Subcutaneous abdominal adipose tissue (tissue), 5 donors: ENCODE results near the gene CPED1.

ENCODE experiments used
- H3K27ac ChIP-seq: one replicate; pipeline ENCODE4 v1.7.0; 2013; ENCODE audit warnings: low read depth, mild to moderate bottlenecking, inconsistent platforms, low read length, moderate library complexity
- H3K27me3 ChIP-seq, 5 donors: one replicate each; pipeline ENCODE4 v1.7.0; 2013; ENCODE audit warnings: low read length in 5 of 5, inconsistent platforms in 1 of 5; ENCODE audit not compliant: control insufficient read depth in 5 of 5, insufficient read depth in 4 of 5
- H3K36me3 ChIP-seq, 5 donors: one replicate each; pipeline ENCODE4 v1.7.0; 2013; ENCODE audit warnings: low read length in 5 of 5; ENCODE audit not compliant: control insufficient read depth in 5 of 5, insufficient read depth in 5 of 5
- H3K4me1 ChIP-seq, 5 donors: one replicate each; pipeline ENCODE4 v1.7.0; 2013; ENCODE audit warnings: low read length in 5 of 5, mild to moderate bottlenecking in 3 of 5, moderate library complexity in 1 of 5; ENCODE audit not compliant: control insufficient read depth in 5 of 5, insufficient read depth in 5 of 5
- H3K4me3 ChIP-seq, 5 donors: one replicate each; pipeline ENCODE4 v1.7.0; 2013; ENCODE audit warnings: low read length in 5 of 5, low read depth in 1 of 5
- H3K9ac ChIP-seq, 5 donors: one replicate each; pipeline ENCODE4 v1.7.0; 2013; ENCODE audit warnings: low read length in 5 of 5, mild to moderate bottlenecking in 4 of 5, moderate library complexity in 3 of 5
- H3K9me3 ChIP-seq, 5 donors: one replicate each; pipeline ENCODE4 v1.7.0; 2013; ENCODE audit warnings: low read length in 5 of 5; ENCODE audit not compliant: control insufficient read depth in 5 of 5
- donor health status: healthy.
- donor health status: healthy.
- donor health status: healthy.
- donor health status: healthy.
- donor health status: healthy.

Gene CPED1

DNA sequence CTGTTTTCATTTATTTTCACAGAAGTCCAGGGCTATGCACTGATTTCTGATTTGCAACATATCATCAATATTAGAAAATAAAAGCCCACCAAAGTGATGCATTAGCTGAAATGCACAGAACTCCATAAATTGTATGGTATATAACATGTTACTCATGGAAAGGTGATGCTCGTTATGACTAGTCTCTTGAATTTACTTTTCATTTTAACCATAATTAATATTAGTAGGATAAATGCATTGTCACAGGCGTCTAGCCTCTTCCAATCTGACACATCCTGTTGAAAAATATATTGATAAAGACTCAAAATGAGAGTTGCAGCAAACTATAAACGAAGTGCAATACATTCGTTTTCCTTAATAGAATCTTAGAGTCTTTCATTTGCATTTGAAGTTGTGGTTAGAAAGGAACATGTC is 92.4 kb downstream of the CPED1 start:
- no peaks in the 10 kb centered on the region for H3K27me3 ChIP-seq
- H3K27ac ChIP-seq = no peak overlapping the region
- no peak overlapping the region for H3K9ac ChIP-seq
- peaks cover 0 to 5% (median 0%) of the 10 kb centered on the region in 5 donors for H3K36me3 ChIP-seq
- no peaks in the 10 kb centered on the region for H3K9me3 ChIP-seq
- peaks cover 3 to 57% (median 35%) of the 10 kb centered on the region in 5 donors for H3K4me1 ChIP-seq
- H3K4me3 ChIP-seq = no peak overlapping the region

- Histone ChIP-seq H3K36me3 (peaks cover 0 to 5% (median 0%) of the 10 kb centered on the region in 5 donors), H3K9ac (no peak overlapping the region), H3K27me3 (no peaks in the 10 kb centered on the region), H3K27ac (peak overlapping the region; percentile 53), H3K4me1 (peaks cover 3 to 58% (median 38%) of the 10 kb centered on the region in 5 donors), H3K4me3 (no peak overlapping the region), H3K9me3 (no peaks in the 10 kb centered on the region)
Observed at GRCh38 chr7:121081327-121081936, 92.9 kb downstream of the CPED1 start.

DNA sequence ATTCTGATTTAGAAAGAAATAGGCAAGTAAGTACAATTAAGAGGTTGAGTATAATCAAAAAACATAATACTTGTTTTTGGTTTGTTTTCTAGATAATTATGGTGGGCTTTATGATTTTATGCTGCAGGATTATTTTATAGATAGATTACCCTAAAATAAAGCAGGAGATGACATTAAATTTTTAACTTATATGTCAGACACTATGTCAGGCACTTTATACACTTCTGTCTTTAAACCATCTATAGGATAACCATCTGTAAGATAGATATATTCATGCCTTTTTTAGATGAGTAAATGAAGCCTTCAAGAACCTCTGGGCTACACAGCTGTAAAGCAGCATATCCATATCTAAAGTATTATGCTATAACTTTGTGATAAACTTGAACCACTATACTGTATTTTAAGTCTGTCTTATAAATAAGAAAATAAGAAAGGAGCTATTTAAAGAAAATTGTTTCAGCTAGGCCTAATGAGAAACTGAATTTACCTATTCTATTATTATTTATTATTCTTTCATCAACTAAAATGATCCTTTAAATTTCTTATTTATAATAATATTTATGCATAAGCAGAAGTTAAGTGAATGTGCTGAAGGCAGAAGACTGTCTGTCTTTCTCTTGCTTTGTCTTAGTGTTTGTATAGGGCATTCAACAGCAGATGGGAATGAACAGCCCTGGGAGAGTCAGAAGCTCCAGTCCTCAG is 94.0 kb downstream of the CPED1 start:
- Histone ChIP-seq H3K4me3 (no peak overlapping the region), H3K9ac (no peak overlapping the region), H3K27ac (peak overlapping the region; percentile 26), H3K36me3 (peaks cover 0 to 5% (median 0%) of the 10 kb centered on the region in 5 donors), H3K27me3 (no peaks in the 10 kb centered on the region), H3K9me3 (no peaks in the 10 kb centered on the region), H3K4me1 (peaks cover 3 to 55% (median 34%) of the 10 kb centered on the region in 5 donors)

GRCh38 chr7:121083138-121083789 is 94.8 kb downstream of the CPED1 start:
- Histone ChIP-seq H3K9me3 (no peaks in the 10 kb centered on the region), H3K4me1 (peaks cover 3 to 55% (median 34%) of the 10 kb centered on the region in 5 donors), H3K9ac (no peak overlapping the region), H3K27ac (peak overlapping the region; percentile 13), H3K36me3 (peaks cover 0 to 5% (median 0%) of the 10 kb centered on the region in 5 donors), H3K27me3 (no peaks in the 10 kb centered on the region), H3K4me3 (no peak overlapping the region)

DNA sequence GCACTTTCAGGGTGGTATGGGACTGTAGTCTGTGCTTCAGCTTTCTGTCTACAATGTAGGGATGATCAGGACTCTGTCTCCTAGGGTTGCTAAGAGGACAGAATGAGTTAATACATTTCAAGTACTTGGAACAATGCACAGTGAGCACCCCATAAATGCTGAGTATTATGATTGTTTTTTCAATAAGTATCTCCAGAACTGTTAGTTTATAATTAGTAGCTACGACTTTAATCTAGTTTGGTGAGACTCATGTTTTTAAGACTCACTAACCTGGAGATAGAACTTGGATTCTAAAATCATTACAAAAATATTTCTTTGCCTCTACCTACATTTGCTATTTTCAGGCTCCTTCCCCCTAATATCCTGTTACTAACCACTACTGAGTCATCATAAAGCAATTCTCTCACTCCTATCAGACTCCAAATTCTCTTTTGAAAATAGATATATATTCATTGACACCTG is 95.3 kb downstream of the CPED1 start:
- H3K9me3 ChIP-seq = no peaks in the 10 kb centered on the region
- H3K27me3 ChIP-seq = no peaks in the 10 kb centered on the region
- H3K9ac ChIP-seq = no peak overlapping the region
- H3K4me3 ChIP-seq = no peak overlapping the region
- peaks cover 3 to 55% (median 34%) of the 10 kb centered on the region in 5 donors for H3K4me1 ChIP-seq
- peak overlapping the region; percentile 13 for H3K27ac ChIP-seq
- H3K36me3 ChIP-seq = peaks cover 0 to 2% (median 0%) of the 10 kb centered on the region in 5 donors

DNA sequence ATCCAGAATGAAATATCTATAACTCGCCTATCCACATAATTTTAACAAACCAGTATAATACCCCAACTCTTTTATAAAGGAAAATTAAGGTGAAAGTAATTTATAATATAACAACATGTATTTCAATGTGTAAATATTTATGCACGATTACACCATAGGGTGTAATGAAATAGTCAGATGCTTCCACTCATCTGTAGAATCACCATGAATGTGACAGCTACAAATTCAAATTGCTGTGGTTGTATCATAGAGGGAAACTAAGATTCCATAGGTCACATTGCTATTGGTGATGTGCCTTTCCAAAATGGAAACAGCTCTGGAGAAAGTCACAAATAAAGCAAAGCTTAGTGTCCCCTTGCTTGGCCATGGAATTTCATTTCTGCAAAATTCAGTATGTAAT is 95.7 kb downstream of the CPED1 start:
- peak overlapping the region; percentile 87 for H3K27ac ChIP-seq
- H3K27me3 ChIP-seq = no peaks in the 10 kb centered on the region
- H3K4me1 ChIP-seq = peaks cover 3 to 52% (median 33%) of the 10 kb centered on the region in 5 donors
- no peak overlapping the region for H3K4me3 ChIP-seq
- H3K36me3 ChIP-seq = no peaks in the 10 kb centered on the region
- H3K9me3 ChIP-seq = no peaks in the 10 kb centered on the region
- H3K9ac ChIP-seq = no peak overlapping the region

DNA sequence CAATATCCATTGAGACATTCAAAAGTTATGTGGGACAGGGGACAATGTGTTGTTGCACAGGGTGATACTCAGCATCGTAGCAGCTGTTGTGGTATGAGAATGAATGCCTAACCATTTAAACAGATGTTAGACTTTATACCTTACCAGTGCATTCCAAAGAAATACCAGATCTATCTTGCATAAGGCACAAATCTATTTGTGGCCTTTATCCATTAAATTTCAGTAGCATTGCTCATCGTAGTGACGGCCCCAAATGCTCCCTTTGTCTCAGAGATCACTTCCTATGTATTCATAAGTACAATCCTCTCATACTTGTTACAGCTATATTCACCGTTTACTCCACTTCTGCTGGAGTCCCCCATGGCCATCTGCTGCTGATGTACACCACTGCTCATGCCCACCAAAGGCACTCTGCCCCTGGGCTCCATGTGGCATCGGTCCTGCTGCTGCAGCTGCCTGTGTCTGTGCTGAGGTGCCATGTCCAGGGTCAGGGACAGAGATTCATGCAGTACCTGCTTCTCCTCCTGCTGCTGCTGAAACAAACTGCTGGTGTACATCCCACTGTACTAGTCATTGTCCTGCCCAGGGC is 96.3 kb downstream of the CPED1 start:
- peak overlapping the region; percentile 87 for H3K27ac ChIP-seq
- H3K4me3 ChIP-seq = no peak overlapping the region
- no peak overlapping the region for H3K9ac ChIP-seq

DNA sequence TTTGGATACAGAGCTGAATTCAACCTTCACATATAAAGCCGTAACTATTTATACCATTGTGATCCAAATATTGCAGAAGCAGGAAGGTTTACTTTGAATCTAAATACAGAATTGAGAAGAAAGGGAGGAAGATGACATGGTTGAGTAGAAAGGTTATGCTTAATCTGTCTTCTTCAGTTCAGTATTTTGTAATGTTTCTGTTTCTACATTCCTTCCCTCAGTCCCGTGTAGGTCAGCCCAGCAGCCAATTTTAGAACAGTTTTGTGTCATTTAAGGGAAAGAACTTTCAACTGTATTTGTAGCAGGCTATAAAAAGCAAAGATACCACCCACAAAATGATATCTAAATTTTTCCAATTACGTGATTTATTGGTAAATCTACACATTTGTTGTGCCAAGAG is 97.4 kb downstream of the CPED1 start:
- Histone ChIP-seq H3K36me3 (no peaks in the 10 kb centered on the region), H3K4me3 (no peak overlapping the region), H3K9me3 (no peaks in the 10 kb centered on the region), H3K27ac (peak overlapping the region; percentile 87), H3K27me3 (no peaks in the 10 kb centered on the region), H3K4me1 (peaks cover 3 to 38% (median 30%) of the 10 kb centered on the region in 5 donors), H3K9ac (peak overlapping the region in 1 of 5 donors; percentile 43)

More for the DNA sequence above, 96.3 kb downstream of the CPED1 start:
- Histone ChIP-seq H3K4me1 (peaks cover 3 to 46% (median 30%) of the 10 kb centered on the region in 5 donors), H3K27me3 (no peaks in the 10 kb centered on the region), H3K9me3 (no peaks in the 10 kb centered on the region), H3K36me3 (no peaks in the 10 kb centered on the region)

DNA sequence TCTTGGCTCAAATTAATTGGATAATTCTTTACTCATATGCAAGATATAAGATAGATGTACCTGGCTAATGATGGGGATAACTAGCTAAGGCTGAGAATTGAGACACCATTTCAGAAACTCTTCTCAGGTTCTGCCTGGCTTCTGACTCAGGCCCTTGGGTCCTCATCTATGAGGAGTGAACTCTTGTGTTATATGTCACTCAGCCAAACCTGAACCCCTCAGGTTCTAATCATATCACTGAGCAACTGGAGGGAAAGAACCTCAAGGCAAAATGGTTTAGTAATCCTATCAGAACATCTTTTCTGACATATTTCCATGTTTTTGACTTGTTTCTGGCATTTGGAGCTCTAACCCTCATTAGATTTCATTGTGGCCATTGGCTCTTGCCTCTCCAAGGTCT is 100.4 kb downstream of the CPED1 start:
- Histone ChIP-seq H3K4me1 (peaks cover 3 to 31% (median 26%) of the 10 kb centered on the region in 5 donors), H3K36me3 (no peaks in the 10 kb centered on the region), H3K4me3 (no peak overlapping the region), H3K27me3 (no peaks in the 10 kb centered on the region), H3K9ac (no peak overlapping the region), H3K27ac (no peak overlapping the region), H3K9me3 (no peaks in the 10 kb centered on the region)
